Measurements from ENCODE around the gene HECW1.
"Not testable (repeated sequence)": the region's sequence is repeated elsewhere in the genome, so short reads cannot be mapped to it uniquely, and the experiment has no call there.

Gene HECW1

DNA sequence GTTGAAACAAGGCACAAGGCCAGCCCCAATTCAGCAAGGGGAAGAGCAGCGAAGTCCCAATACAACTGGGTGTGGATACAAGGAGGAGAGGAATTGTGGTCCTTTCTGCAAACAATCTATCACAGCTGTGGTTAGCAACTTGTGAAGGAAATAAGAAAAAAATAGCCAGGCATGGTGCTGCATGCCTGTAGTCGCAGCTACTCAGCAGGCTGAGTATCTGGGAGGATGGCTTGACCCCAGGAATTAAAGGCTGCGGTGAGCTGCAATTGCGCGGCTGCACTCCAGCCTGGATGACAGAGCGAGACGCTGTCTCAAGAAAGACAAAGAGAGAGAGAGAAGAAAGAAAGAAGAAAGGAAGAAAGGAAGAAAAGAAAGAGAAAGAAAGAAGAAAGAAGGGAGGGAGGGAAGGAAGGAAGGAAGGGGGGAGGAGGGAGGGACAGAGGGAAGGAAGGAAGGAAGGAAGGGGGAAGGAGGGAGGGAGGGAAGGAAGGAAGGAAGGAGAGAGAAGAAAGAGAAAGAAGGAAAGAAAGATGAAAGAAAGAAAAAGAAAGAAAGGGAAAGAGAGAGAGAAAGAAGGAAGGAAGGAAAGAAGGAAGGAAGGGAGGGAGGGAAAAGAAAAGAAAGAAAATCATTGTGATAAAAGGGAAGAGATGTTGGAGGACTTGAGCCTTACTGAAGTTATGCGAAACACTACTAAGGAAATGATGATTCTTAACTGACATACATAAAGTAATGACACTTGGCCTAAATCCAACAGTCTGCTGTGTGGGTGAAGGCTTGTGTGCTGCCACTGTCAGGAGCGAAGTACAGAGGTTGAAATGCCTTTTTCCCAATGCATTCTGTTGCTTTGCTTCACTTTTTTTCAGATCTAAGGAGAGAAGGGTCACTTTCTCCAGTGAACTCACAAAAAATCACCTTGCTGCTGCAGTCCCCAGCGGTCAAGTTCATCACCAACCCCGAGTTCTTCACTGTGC, 353.4 kb downstream of the HECW1 start:
- no peak for DNase-seq (ENCODE audit: low read depth, low spot score)

DNA sequence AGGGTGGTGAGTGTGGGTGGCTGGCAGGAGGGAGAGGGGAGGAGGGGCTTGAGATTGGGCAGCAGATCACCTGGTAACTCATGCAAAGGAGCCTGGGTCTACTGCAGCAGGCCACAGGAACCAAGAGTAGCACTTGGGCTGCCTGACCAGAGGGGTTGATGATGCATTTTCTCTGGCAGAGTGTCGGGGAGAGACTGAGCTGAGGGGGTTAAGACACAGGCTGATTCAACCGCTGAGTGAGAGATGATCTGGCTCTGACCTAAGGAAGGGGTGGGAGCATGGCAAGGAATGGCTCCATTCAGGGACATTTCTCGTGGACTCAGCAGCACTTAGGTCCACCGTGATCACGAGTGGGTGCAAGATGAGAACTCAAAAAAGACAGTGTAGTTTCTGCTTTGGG, 355.0 kb downstream of the HECW1 start:
- DNase-seq (ENCODE audit: low read depth, low spot score): no peak

DNA sequence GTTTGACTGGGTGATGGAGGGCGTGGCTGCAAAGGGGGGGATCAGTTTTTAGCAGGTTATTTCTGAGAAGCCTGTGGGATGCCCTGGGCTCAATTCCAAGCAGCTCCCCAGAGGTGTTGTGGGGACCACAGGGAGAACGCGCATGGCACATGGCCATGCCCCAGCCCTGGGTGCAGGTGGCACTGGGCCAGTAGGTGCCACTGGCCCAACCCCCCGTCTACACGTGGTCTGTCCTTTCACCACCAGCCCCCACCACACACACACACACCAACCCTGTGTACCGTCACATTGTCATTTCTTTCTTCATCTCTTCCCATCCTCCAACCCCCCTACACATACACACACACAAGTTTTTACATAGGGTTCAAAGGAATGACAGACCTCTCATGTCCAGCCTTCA, 355.4 kb downstream of the HECW1 start:
- DNase-seq (ENCODE audit: low read depth, low spot score): no peak

DNA sequence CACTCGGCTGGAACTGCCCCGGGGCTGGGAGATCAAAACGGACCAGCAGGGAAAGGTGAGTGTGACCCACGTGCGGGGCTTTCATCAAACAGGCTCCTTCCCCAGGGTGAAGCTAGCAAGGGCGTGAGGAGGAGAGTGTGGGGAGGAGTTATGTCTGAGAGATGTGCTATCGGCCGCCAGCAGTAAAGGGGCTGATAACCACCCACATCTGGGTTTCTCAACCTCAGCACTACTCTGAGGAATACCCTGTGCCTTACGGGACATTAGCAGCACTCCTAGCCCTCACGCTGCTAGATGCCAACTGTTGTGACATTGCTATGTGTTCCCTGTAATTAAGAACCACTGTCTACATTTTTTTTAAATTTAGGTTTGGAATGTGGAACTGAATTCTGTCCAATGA, 356.6 kb downstream of the HECW1 start:
- no peak for DNase-seq (ENCODE audit: low read depth, low spot score)

DNA sequence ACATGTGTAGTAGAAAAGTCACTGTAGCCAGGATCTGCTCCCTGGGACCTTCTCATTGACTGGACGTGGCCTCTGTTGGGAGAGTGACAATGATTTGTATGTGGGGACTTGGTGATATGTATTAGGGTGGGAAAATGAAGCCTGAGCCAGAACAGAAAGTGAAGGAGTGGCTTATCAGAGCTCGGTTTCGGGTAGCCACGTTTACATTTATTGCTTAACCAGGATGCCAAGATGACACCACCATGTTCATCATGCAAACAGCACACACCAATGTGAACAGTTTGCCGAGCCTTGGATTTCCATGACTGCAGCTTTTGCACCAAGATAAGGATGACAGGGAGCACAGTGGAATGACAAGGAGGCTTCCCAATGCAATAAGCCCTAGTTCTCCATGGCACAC, 357.7 kb downstream of the HECW1 start:
- DNase-seq (ENCODE audit: low read depth, low spot score): no peak

DNA sequence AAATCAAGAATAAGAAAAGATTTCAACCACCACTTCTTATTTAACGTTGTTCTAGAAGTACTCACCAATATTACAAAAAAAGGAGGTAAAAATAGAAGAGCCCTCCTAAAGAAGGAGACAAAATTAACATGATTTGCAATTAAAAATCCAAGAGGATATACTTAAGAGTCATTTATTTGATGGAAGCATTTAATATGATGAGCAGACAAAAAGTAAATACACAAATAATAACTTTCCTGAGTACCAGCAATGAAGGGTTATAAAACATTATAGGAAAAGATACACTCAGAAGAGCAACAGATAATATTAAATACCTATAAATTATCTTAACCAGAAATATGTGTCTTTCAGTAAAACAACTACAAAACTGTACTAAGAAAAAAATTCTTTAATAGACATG, 363.5 kb downstream of the HECW1 start:
- DNase-seq (ENCODE audit: low read depth, low spot score): no peak

DNA sequence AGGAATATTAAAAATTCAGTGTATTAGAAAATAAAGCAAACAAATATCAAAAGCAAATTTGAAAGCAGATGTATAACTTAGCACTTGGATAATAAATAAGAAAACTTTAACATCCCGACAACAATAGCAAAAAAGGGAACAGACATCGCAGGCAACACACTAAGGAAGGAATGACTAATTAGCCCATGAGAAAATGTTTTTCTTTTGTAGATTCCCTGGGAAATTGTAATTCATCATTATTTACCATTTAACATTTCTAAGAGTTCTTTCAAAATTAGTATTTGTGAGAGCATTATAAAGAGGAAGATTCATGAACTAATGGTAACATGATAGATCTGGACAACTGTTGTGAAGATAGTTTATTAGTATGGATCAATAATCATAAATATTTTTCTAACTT, 364.4 kb downstream of the HECW1 start:
- no peak for DNase-seq (ENCODE audit: low read depth, low spot score)

DNA sequence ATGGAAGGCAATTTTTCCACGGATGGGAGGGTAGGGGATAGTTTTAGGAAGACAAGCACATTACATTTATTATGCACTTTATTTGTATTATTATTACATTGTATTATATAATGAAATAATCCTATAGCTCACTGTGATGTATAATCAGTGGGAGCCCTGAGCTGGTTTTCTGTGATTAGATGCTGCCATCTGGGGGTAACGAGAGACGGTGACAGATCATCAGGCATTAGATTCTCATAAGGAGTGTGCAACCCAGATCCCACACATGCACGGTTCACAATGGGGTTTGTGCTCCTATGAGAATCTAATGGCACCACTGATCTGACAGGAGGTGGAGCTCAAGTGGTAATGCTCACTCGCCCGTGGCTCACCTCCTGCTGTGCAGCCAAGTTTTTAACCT, 366.6 kb downstream of the HECW1 start:
- DNase-seq (ENCODE audit: low read depth, low spot score): no peak

DNA sequence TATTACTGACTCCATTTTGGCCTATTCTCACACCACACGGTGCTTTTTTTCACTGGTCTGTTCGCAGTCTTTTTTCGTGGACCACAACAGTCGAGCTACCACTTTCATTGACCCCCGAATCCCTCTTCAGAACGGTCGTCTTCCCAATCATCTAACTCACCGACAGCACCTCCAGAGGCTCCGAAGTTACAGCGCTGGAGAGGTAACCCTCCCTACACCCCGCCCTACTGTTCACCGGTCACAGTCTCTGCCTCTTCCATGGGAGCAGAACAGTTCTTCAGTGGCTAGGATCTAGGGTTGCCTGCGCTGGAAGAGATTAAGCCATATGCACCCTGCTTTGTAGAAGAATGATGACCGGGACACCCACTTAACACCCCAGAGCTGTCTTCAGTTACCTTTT, 367.1 kb downstream of the HECW1 start:
- no peak for DNase-seq (ENCODE audit: low read depth, low spot score)

DNA sequence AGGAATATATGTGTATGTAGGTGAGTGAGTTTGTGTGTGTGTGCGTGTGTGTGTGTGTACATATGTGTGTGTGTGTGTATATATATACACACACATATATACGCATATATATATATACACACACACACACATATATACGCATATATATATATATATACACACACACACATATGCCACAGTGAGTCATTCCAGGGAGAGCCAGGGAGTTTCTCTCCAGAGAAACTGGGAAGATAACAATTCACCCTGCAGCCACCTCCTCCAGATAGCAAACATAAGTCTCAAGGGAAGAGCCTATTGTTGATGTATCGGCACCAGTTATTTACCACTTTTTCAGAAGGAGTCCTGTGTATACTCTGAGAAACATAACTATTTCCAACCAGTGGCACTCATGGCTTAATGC, 368.1 kb downstream of the HECW1 start:
- no peak for DNase-seq (ENCODE audit: low read depth, low spot score)

DNA sequence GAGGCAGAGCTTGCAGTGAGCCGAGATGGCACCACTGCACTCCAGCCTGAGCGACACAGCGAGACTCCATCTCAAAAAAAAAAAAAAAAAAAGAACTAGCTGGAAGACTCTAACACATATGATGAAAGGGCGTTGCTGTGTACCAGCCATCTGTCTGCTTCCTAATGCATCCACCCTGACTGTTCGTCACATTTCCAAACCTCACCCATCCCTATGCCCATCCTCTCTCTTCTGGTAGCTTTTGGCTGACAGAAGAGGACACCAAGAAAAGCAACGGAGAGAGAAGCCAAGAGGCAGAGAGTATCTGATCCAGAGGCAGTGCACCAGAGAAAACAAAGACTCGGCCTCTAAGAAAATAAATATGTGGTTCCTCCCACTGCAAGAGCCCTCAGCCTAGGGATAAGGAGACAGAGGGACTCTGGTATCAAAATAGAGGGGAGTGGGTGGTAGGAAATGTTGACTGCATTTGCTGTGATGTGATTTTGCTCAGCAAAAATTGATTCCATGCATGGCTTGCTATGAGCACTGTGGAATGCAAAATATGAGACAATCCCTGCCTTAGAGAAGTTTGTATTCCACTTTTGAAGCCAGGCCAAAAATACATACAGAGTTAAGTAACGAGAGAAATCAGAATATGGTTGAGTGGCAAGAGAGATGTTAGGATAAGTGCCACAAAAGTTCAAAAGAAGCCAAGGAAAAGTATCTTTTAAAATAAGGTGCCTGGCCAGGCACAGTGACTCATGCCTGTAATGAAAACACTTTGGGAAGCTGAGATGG, 369.6 kb downstream of the HECW1 start:
- peak; percentile 67 for DNase-seq (ENCODE audit: low read depth, low spot score)

DNA sequence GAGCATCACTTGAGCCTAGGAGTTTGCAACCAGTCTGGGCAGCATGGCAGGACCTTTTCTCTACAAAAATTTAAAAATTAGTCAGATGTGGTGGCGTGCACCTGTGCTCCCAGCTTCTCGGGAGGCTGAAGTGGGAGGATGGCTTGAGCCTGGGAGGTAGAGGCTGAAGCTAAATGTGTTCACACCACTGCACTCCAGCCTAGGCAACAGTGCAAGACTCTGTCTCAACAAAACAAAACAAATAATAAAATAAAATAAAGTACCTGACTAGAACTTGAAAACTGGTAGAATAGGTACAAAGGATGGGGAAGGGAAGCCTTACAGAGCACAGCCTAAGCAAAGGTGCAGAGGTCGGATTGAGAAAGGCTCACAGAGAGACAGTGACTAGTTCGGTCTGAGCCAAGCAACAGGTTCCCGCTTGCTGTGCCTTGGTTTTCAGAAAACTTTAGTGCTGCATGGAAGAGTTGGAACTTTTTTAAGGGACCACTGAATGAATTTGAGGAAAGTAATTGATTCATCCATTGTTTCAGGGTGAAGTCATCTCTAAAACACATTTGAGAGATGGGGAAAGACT, 370.3 kb downstream of the HECW1 start:
- DNase-seq (ENCODE audit: low read depth, low spot score): no peak

DNA sequence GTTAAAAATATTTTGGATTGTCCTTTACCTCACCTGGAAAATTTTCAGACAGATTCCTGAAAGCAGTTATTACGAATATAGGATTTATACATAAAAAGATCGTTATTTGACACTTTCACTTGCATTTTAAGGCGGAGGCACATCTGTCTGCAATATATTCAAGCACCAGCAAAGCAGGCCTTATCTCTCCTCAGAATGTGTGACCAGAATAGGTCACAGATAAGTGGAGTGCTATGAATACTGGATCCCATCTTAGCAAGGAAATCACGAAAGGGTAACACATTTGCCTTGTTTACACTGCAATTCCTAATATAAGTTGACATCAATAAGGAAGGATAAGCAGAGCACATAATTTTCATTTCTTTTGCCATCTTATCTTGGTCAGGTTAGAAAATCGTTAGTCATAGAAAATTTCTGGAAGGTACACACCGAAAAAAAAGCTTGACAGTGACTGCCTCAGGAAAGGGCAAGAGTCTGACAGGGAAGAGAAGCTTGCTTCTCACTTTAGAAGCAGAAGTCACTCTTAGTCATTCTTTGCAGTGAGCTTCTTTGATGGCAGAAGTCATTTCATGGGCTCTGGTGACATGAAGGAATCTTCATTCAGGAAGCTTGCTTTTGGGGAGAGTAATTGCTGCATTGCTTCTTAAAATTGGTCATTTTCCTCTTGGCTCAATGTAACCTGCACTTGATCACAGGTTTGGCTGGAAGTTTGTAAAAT, 372.4 kb downstream of the HECW1 start:
- no peak for DNase-seq (ENCODE audit: low read depth, low spot score)

DNA sequence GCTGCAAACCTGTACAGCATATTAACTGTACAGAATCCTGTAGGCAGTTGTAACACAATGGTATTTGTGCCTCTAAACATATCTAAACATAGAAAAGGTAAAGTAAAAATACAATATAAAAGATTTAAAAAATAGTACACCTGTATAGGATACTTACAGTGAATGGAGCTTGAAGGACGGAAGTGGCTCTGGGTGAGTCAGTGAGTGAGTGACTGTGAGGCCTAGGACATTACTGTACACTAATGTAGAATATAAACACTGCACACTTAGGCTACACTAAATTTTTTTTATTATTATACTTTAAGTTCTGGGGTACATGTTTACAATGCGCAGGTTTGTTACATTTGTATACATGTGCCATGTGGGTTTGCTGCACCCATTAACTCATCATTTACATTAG, 373.1 kb downstream of the HECW1 start:
- DNase-seq (ENCODE audit: low read depth, low spot score): no peak

DNA sequence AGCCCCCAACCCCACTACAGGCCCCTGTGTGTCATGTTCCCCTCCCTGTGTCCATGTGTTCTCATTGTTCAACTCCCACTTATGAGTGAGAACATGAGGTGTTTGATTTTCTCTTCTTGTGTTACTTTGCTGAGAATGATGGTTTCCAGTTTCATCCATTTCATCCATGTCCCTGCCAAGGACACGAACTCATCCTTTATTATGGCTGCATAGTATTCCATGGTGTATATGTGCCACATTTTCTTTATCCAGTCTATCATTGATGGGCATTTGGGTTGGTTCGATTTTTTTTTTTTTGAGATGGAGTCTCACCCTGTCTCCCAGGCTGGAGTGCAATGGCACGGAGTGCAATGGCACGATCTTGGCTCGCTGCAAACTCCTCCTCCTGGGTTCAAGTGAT, 373.6 kb downstream of the HECW1 start:
- DNase-seq (ENCODE audit: low read depth, low spot score): not testable (repeated sequence)

DNA sequence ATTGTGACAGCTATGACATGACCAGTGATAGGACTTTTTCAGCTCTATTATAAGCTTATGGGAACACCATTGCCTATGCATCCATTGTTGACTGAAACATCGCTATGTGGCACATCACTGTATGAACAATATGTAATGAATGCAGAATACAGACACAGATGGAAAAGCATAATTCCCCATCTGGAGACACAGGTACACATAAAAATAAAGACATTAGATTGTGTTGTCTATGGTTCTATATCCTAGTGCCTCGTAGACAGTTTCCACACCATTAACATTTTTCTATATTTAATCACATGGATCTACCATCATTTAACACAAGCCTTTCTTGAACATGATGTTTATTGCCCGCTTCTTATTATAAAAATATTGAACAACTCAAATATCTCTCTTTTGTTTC, 374.2 kb downstream of the HECW1 start:
- DNase-seq (ENCODE audit: low read depth, low spot score): no peak

DNA sequence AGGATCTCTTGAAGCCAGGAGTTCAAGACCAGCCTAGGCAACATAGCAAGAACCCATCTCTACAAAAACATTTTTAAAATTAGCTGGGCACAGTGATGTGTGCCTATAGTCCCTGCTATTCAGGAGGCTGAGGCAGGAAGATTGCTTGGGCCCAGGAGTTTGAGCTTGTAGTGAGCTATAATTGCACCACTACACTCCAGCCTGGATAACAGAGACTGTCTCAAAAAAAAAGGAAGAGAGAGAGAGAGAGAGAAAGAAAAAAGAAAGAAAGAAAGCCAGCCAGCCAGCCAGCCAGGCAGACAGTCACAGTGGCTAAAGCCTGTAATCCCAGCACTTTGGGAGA, 375.3 kb downstream of the HECW1 start:
- DNase-seq (ENCODE audit: low read depth, low spot score): no peak

DNA sequence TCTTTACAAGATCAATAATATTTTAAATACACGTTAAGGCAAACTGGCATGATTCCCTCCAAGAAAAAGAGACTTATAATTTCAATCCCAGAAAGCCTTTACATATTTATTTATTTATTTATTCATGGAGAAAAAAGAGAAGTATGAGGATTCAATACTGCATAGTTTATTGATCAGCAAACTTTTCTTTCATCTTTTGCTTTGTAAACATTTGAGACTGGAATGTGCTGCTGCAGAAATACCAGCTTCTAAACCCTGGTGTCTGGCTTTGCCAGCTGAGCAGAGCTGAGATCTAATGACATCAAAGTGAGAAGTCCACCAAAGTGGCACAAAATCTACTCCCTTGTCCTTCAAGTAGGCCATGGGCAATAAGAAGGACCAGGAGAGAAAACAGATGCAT, 376.8 kb downstream of the HECW1 start:
- no peak for DNase-seq (ENCODE audit: low read depth, low spot score)

DNA sequence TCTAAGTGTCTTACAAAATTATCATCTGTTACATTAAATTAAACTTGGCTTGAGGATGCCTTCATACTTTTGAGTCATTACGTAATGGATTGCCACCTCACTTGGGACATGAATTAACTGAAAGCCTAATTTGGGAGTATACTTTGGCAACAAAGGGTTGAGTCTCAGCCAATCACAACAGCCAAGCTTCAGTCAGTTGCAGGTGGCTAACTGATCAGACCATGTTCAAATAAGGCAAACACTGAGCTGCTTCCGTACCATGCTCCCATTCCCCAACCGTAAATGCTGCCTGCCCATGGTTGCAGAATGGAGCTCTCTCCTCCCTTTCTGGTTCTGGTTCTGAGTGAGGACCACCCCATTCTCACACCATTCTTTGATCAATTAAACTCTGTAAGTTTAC, 377.6 kb downstream of the HECW1 start:
- DNase-seq (ENCODE audit: low read depth, low spot score): peak; percentile 60

DNA sequence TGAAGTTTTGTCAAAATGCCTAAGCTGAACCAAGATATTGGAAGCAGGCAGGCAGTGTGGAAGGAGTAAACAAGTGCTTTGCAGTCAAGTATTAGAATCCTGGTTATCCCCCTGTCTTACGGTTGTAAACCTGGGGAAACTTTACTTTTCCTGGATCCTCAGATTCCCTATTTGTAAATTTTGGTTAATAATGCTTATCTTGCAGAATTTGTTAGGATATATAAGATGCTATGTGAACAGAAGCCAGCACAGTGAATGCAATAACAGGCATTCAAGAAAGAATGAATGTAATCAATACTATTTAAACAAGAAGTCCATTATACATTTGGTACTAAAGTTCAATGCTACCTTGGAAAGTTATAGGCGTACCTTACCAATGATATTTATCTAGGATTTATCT, 378.7 kb downstream of the HECW1 start:
- no peak for DNase-seq (ENCODE audit: low read depth, low spot score)

DNA sequence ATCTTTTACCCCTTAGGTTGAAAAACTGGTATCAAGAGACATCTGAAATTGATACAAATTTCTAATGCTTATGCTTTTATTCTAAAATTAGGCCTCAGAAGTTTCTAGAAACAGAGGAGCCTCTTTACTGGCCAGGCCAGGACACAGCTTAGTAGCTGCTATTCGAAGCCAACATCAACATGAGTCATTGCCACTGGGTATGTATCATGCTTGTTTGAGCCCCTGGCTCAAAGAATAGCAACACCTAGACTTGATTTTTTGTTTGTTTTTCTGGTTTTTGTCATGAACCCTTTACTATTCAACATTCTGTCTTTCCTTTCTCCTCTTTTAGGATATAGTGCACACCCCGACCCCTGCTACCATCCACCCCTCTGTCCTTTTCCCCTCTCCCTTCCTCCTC, 379.5 kb downstream of the HECW1 start:
- DNase-seq (ENCODE audit: low read depth, low spot score): peak; percentile 90

DNA sequence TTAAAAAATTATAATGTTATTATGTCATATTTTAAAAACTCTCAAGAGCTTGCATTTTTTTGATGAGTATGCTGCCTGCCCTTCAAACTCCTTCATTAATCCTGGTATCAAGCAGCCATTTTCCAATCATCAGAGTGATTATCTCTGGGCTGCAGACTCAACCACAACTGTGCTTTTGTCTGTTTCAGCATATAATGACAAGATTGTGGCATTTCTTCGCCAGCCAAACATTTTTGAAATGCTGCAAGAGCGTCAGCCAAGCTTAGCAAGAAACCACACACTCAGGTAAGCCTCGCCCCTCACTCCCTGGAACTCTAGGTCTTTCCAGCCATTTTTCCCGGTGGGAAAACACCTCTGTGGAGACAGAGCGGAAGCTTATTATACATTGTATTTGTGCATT, 380.4 kb downstream of the HECW1 start:
- DNase-seq (ENCODE audit: low read depth, low spot score): peak; percentile 72
